GM19193 (cell line): ENCODE measurements around the gene IRAG1.

Source experiments
- POLR2A ChIP-seq: IDR thresholded peaks from 4 replicates; pipeline ENCODE4 v1.6.1; 2011; ENCODE audit not compliant: insufficient read depth, insufficient read length; ENCODE audit errors: extremely low read depth

IRAG1 gene

GRCh38 chr11:10650166-10650565 lies 43.4 kb downstream of the IRAG1 start:
- no peak for TF ChIP-seq POLR2A

- TF ChIP-seq POLR2A = no peak
Measured at GRCh38 chr11:10648871-10649270, 44.7 kb downstream of the IRAG1 start.

GRCh38 chr11:10646681-10647355 lies 46.7 kb downstream of the IRAG1 start:
- TF ChIP-seq POLR2A = no peak

DNA sequence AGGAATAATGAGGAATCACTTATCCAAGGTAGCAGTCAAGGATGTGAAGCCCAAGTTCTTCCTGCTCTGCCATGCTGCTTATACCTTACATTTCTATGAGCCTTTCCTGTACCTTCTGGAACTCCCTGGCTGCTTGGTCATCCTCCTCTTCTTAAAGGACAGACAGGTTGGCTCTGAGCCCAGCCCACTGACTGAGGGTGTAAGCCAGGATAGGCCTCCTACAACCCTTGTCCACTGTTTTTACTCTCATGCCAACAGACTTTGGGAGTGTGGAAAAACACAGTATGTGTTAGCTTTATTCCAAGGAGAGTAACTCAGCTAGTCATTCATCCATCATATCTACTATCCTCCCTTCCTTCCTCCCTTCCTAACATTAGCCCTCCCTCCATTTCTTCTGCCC lies 47.5 kb downstream of the IRAG1 start:
- TF ChIP-seq POLR2A = no peak

DNA sequence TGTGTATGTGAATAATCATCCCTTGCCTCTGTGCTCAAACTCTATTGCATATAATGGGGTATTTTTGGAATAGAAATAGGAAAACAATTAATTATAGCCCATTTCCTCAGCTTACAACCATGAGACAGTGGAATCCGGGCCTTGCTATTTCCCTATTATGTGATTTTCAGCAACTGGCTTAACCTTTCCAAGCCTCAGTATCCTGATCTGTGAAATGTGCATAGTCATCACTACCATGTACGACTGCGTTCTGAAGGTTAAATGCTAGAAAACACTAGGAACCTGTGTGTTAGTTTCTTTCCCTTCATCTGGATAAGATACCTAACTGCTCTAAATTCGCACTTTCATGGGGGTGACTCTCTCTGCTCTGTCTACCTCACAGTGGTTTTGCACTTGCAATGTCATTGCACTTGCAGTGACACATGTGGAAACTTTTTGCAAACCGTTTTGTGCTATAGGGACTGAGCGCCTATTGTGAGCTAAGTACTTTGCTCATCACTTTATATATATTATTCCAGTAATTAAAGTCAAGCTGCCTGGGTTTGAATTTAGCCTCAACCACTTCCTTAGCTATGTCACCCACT lies 48.3 kb downstream of the IRAG1 start:
- no peak for TF ChIP-seq POLR2A
